ENCODE measurements around the gene SRSF4.
"Not testable (repeated sequence)": the region's sequence is repeated elsewhere in the genome, so short reads cannot be mapped to it uniquely, and the experiment has no call there.

SRSF4 gene

GRCh38 chr1:29162476-29163138 lies 19.1 kb downstream of the SRSF4 start:
- DNase-seq (ENCODE audit: low read depth), result no peak

- DNase-seq (ENCODE audit: low read depth), result no peak
Measured at GRCh38 chr1:29162025-29162424, 19.7 kb downstream of the SRSF4 start.

- no peak for DNase-seq (ENCODE audit: low read depth)
Measured at GRCh38 chr1:29159773-29160172, 21.9 kb downstream of the SRSF4 start.

GRCh38 chr1:29157269-29157601 lies 24.5 kb downstream of the SRSF4 start:
- DNase-seq (ENCODE audit: low read depth), result no peak

- DNase-seq (ENCODE audit: low read depth), result no peak
Measured at GRCh38 chr1:29156543-29157268, 25.0 kb downstream of the SRSF4 start.

- DNase-seq (ENCODE audit: low read depth), result no peak
Measured at GRCh38 chr1:29152046-29152805, 29.5 kb downstream of the SRSF4 start.

- not testable (repeated sequence) for DNase-seq (ENCODE audit: low read depth)
Measured at GRCh38 chr1:29150346-29150745, 31.4 kb downstream of the SRSF4 start.

- DNase-seq (ENCODE audit: low read depth), result no peak
Measured at GRCh38 chr1:29148656-29149491, 32.8 kb downstream of the SRSF4 start.

GRCh38 chr1:29145739-29146437 lies 35.8 kb downstream of the SRSF4 start:
- no peak for DNase-seq (ENCODE audit: low read depth)

GRCh38 chr1:29144178-29144577 lies 37.5 kb downstream of the SRSF4 start:
- no peak for DNase-seq (ENCODE audit: low read depth)

- no peak for DNase-seq (ENCODE audit: low read depth)
Measured at GRCh38 chr1:29142714-29143113, 39.0 kb downstream of the SRSF4 start.

GRCh38 chr1:29136391-29136915 lies 45.2 kb downstream of the SRSF4 start:
- DNase-seq (ENCODE audit: low read depth), result no peak

GRCh38 chr1:29134695-29135028 lies 47.0 kb downstream of the SRSF4 start:
- DNase-seq (ENCODE audit: low read depth), result no peak

GRCh38 chr1:29133861-29134694 lies 47.6 kb downstream of the SRSF4 start:
- DNase-seq (ENCODE audit: low read depth), result no peak

GRCh38 chr1:29131056-29131455 lies 50.6 kb downstream of the SRSF4 start:
- DNase-seq (ENCODE audit: low read depth), result not testable (repeated sequence)

- DNase-seq (ENCODE audit: low read depth), result no peak
Measured at GRCh38 chr1:29129916-29130315, 51.8 kb downstream of the SRSF4 start.

GRCh38 chr1:29128739-29129138 lies 53.0 kb downstream of the SRSF4 start:
- no peak for DNase-seq (ENCODE audit: low read depth)

GRCh38 chr1:29126198-29126597 lies 55.5 kb downstream of the SRSF4 start:
- no peak for DNase-seq (ENCODE audit: low read depth)

GRCh38 chr1:29125788-29126187 lies 55.9 kb downstream of the SRSF4 start:
- no peak for DNase-seq (ENCODE audit: low read depth)

GRCh38 chr1:29125237-29125641 lies 56.5 kb downstream of the SRSF4 start:
- DNase-seq (ENCODE audit: low read depth), result no peak
